Right cardiac atrium (tissue), 5 donors: ENCODE data around the gene DNAH2. TPM values are rescaled to one million over a fixed set of nuclear protein-coding genes. Genes with fewer than 3 reads are reported as not detected.

Source experiments
- ATAC-seq, 2 donors: fragments of 200-7000 bp; cut with Tn5 transposase; one replicate each; pipeline versions ENCODE4 v1.8.0 to v1.9.1; 2020; ENCODE audit warnings: moderate library complexity in 2 of 2, mild to moderate bottlenecking in 1 of 2
- DNase-seq, 3 donors: peaks; one replicate each; pipeline ENCODE4 v3.0.0-alpha.2; 2020
- H3K27ac ChIP-seq: one replicate; pipeline ENCODE4 v1.5.1; 2013; ENCODE audit warnings: mild to moderate bottlenecking, low read length, control low read depth, moderate library complexity
- H3K27me3 ChIP-seq: one replicate; pipeline ENCODE4 v1.6.1; 2013; ENCODE audit not compliant: control insufficient read depth, insufficient read depth
- H3K4me1 ChIP-seq: one replicate; pipeline ENCODE4 v1.6.1; 2013; ENCODE audit warnings: low read length; ENCODE audit not compliant: control insufficient read depth, insufficient read depth
- H3K4me3 ChIP-seq: one replicate; pipeline ENCODE4 v1.5.1; 2013; ENCODE audit warnings: low read length, control low read depth
- H3K9me3 ChIP-seq: one replicate; pipeline ENCODE4 v1.6.1; 2013; ENCODE audit warnings: low read length; ENCODE audit not compliant: control insufficient read depth
- WGBS: extraction: QIAGEN DNeasy Blood & Tissue Kit; methylation state at CpG from one replicate; pipeline ENCODE4 v1.1.7; 2013; 5-methylcytosine and 5-hydroxymethylcytosine counted together
- intact Hi-C, 4 donors: fragments of 100-400 bp; cut with DNase I; formaldehyde crosslinking; loops; one replicate each; pipeline versions ENCODE4 v1.11.0 to v1.14.0; 2022 to 2023
- polyA plus RNA-seq: library from polyadenylated mRNA; stranded (reverse); fragments of 200-250 nt; gene quantifications from one replicate; pipeline ENCODE4 v1.2.3, GENCODE V29; 2013
- total RNA-seq, 4 donors: library from RNA; stranded (reverse); fragmentation: NEBNext Ultra II Directional; extraction: Animal tissue kit (Norgen Biotek cat#: 25700); gene quantifications; one replicate each; pipeline ENCODE4 v1.2.1, GENCODE V29; 2021
- donor health status: healthy with polysubstance abuse.
- donor health status: DM: no; HTN: yes; CAD: no.
- donor health status: DM: no; HTN: no; CAD: no.
- donor health status: DM: no; HTN: yes; CAD: no; lungs with severe emphysema.
- donor health status: DM: yes; HTN: yes; CAD: no.

The DNAH2 gene
- total and polyA plus RNA-seq, 5 donors = 0.03 to 0.22 (median 0.09) TPM; not detected in 1

- ATAC-seq (peak; percentile 4 to 45), DNase-seq (peak; percentile 87 to 88 (median 88))
- WGBS = under 1% methylated on average over 47 of the region's 47 CpGs
- H3K27me3 ChIP-seq = no peaks in the 10 kb centered on the region
- H3K9me3 ChIP-seq = no peaks in the 10 kb centered on the region
- intact Hi-C loops = loop anchor here in 1 of 4 donors (10.0 kb wide), 1 partner anchor 302 kb away; no protein-coding TSS in a partner anchor
- peak overlapping the region; percentile 67 for H3K4me3 ChIP-seq
- H3K4me1 ChIP-seq = peaks cover 7% of the 10 kb centered on the region
- H3K27ac ChIP-seq = peak overlapping the region; percentile 97
Measured at GRCh38 chr17:7842380-7843256, 125.1 kb downstream of the DNAH2 start.

- H3K4me3 ChIP-seq = peak overlapping the region; percentile 67
- WGBS = 0% methylated on average over 17 of the region's 17 CpGs
- no peaks in the 10 kb centered on the region for H3K9me3 ChIP-seq
- intact Hi-C loops = loop anchor here in 1 of 4 donors (10.0 kb wide), 1 partner anchor 302 kb away; no protein-coding TSS in a partner anchor
- peak overlapping the region; percentile 97 for H3K27ac ChIP-seq
- H3K27me3 ChIP-seq = no peaks in the 10 kb centered on the region
- peaks cover 7% of the 10 kb centered on the region for H3K4me1 ChIP-seq
- no peak for DNase-seq
- ATAC-seq = no peak
Measured at GRCh38 chr17:7843257-7843535, 125.7 kb downstream of the DNAH2 start.

- Histone ChIP-seq H3K4me3 (peak overlapping the region; percentile 67), H3K27me3 (no peaks in the 10 kb centered on the region), H3K4me1 (peaks cover 6% of the 10 kb centered on the region), H3K9me3 (no peaks in the 10 kb centered on the region), H3K27ac (peak overlapping the region; percentile 97)
- DNase-seq (peak; percentile 85 to 93 (median 92)), ATAC-seq (peak; percentile 16 to 58)
- WGBS = under 1% methylated on average over 61 of the region's 61 CpGs
- intact Hi-C loops = loop anchor here in 1 of 4 donors (10.0 kb wide), 1 partner anchor 301 kb away; no protein-coding TSS in a partner anchor
Measured at GRCh38 chr17:7843536-7844291, 126.2 kb downstream of the DNAH2 start.

- H3K4me3 ChIP-seq = peak overlapping the region; percentile 67
- H3K27me3 ChIP-seq = no peaks in the 10 kb centered on the region
- DNase-seq (peak; percentile 93 to 95 (median 95)), ATAC-seq (peak; percentile 73 to 82)
- intact Hi-C loops = loop anchor here in 1 of 4 donors (10.0 kb wide), 1 partner anchor 300 kb away; no protein-coding TSS in a partner anchor
- no peaks in the 10 kb centered on the region for H3K9me3 ChIP-seq
- under 1% methylated on average over 71 of the region's 71 CpGs for WGBS
- H3K4me1 ChIP-seq = peaks cover 5% of the 10 kb centered on the region
- peak overlapping the region; percentile 53 for H3K27ac ChIP-seq
Measured at GRCh38 chr17:7844292-7845154, 127.0 kb downstream of the DNAH2 start.

- 71% methylated on average over 15 of the region's 15 CpGs for WGBS
- H3K4me1 ChIP-seq = peaks cover 5% of the 10 kb centered on the region
- intact Hi-C loops = loop anchor here in 1 of 4 donors (10.0 kb wide), 1 partner anchor 299 kb away; no protein-coding TSS in a partner anchor
- no peak overlapping the region for H3K4me3 ChIP-seq
- H3K9me3 ChIP-seq = no peaks in the 10 kb centered on the region
- no peak for ATAC-seq
- H3K27ac ChIP-seq = peak overlapping the region; percentile 38
- peak in 2 of 3 donors; percentile 34 to 56 for DNase-seq
- no peaks in the 10 kb centered on the region for H3K27me3 ChIP-seq
Measured at GRCh38 chr17:7845359-7846062, 128.0 kb downstream of the DNAH2 start.

GRCh38 chr17:7846063-7846735 lies 128.7 kb downstream of the DNAH2 start:
- ATAC-seq (no peak), DNase-seq (peak; percentile 28 to 52 (median 51))
- H3K27ac ChIP-seq = no peak overlapping the region
- 86% methylated on average over 22 of the region's 22 CpGs for WGBS
- H3K4me1 ChIP-seq = peaks cover 1% of the 10 kb centered on the region
- H3K4me3 ChIP-seq = no peak overlapping the region
- no peaks in the 10 kb centered on the region for H3K9me3 ChIP-seq
- H3K27me3 ChIP-seq = no peaks in the 10 kb centered on the region
- intact Hi-C loops = loop anchor here in 1 of 4 donors (10.0 kb wide), 1 partner anchor 299 kb away; no protein-coding TSS in a partner anchor

- Histone ChIP-seq H3K9me3 (no peaks in the 10 kb centered on the region), H3K4me1 (no peaks in the 10 kb centered on the region), H3K27ac (no peak overlapping the region), H3K27me3 (no peaks in the 10 kb centered on the region), H3K4me3 (no peak overlapping the region)
- peak; percentile 33 to 63 (median 57) for DNase-seq
- 86% methylated on average over 34 of the region's 34 CpGs for WGBS
- no peak for ATAC-seq
- intact Hi-C loops = loop anchor here in 1 of 4 donors (10.0 kb wide), 1 partner anchor 298 kb away; no protein-coding TSS in a partner anchor
Measured at GRCh38 chr17:7846765-7847661, 129.5 kb downstream of the DNAH2 start.

- ATAC-seq (no peak), DNase-seq (peak in 2 of 3 donors; percentile 27 to 58)
- 83% methylated on average over 20 of the region's 20 CpGs for WGBS
- Histone ChIP-seq H3K4me3 (no peak overlapping the region), H3K27me3 (no peaks in the 10 kb centered on the region), H3K4me1 (no peaks in the 10 kb centered on the region), H3K9me3 (no peaks in the 10 kb centered on the region), H3K27ac (no peak overlapping the region)
- intact Hi-C loops = loop anchor here in 1 of 4 donors (10.0 kb wide), 1 partner anchor 297 kb away; no protein-coding TSS in a partner anchor
Measured at GRCh38 chr17:7848131-7848579, 130.6 kb downstream of the DNAH2 start.
